Metanephros (tissue), 2 donors: ENCODE data around the gene KHDC1. TPM values are rescaled to one million over a fixed set of nuclear protein-coding genes. Genes with fewer than 3 reads are reported as not detected.

Experiments
- small RNA-seq: library from RNA; depleted of rRNA; stranded (forward); fragments of <200 nt; gene quantifications from one replicate; pipeline ENCODE3, GENCODE V24; 2014; ENCODE audit warnings: low replicate concordance
- total RNA-seq: library from RNA; depleted of rRNA; stranded (reverse); fragments of >200 nt; gene quantifications from one replicate; pipeline ENCODE4 v1.2.3, GENCODE V29; 2014

The KHDC1 gene
- 4.5 TPM for total RNA-seq

GRCh38 chr6:73262671-73263569 is at the start of gene KHDC1:
Gene KHDC1, minus strand, starts transcription at chr6:73263196. Its CDS starts 20,679 bp downstream, at chr6:73242517.

GRCh38 chr6:73225396-73225795 is 37.6 kb downstream of the KHDC1 start, which contains the start of gene KHDC1L:
Gene KHDC1L, minus strand, starts transcription at chr6:73225496. Its CDS starts 88 bp downstream, at chr6:73225408.

Small RNA genes lying within 50 kb of the gene (small RNA-seq; reads per million reads assigned to genes)
- not detected for gene RPSAP41

Other genes with a start within 250 kb of the KHDC1 start
- not detected for gene KHDC1L, start 37.7 kb downstream of the KHDC1 start, total RNA-seq
- not detected for gene DPPA5, start 91.1 kb upstream of the KHDC1 start, total RNA-seq
- not detected for gene KHDC3L, start 99.5 kb upstream of the KHDC1 start, total RNA-seq
- gene OOEP, start 106.7 kb upstream of the KHDC1 start, total RNA-seq: not detected
- gene DDX43, start 131.6 kb upstream of the KHDC1 start, total RNA-seq: 0.12 TPM
- gene CGAS, start 189.1 kb upstream of the KHDC1 start, total RNA-seq: 6.5 TPM
- 23.9 TPM for gene MTO1, start 198.5 kb upstream of the KHDC1 start, total RNA-seq